HG03565 (cell line): ENCODE measurements around the gene IL34.
"Not testable (repeated sequence)": the region's sequence is repeated elsewhere in the genome, so short reads cannot be mapped to it uniquely, and the experiment has no call there.

Source experiments
- ATAC-seq: cut with Tn5 transposase; IDR thresholded peaks from one replicate; pipeline ENCODE4 v1.9.1; 2021; ENCODE audit warnings: mild to moderate bottlenecking, moderate library complexity; ENCODE audit not compliant: unreplicated experiment

IL34 gene

DNA sequence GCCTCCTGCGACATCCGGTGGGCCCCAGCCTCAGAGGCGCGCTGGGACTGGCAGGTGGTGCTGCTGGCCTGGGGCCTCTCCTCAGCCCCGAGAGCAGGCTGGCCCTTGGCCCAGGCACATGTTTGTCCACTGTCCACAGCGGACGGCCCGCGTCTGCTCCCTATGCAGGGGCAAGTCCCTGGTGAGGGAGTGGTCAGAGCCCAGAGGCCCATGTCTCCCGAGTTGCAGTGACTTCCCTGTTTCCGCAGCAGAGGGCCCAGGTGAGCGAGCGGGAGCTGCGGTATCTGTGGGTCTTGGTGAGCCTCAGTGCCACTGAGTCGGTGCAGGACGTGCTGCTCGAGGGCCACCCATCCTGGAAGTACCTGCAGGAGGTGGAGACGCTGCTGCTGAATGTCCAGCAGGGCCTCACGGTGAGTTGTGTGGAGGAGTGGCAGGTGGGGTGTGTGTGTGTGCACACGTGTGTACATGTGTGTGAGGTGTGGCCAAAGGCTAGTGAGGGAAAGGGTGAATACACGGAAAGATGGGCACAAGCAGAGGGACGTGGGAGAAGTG is 10.4 kb downstream of the IL34 start:
- ATAC-seq: no peak

DNA sequence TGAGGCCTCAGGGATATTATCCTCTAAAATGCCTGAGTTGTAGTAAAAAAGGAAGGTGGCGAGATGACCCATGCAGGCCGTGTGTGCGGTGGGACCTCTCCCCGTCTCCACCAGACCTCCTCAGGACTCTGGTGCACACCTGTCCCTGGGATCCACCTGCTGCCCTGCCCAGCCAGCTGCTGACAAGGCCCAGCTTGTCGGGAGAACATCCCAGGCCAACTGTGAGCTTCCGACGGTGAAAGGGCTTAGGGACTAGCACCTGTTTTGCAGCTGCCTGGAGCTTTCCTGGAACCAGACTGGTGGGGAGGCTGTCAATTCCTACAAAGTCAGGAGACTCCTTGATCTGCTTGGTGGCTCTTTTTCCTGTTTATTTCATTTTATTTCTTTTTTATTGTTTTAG is 11.6 kb downstream of the IL34 start:
- ATAC-seq: no peak

DNA sequence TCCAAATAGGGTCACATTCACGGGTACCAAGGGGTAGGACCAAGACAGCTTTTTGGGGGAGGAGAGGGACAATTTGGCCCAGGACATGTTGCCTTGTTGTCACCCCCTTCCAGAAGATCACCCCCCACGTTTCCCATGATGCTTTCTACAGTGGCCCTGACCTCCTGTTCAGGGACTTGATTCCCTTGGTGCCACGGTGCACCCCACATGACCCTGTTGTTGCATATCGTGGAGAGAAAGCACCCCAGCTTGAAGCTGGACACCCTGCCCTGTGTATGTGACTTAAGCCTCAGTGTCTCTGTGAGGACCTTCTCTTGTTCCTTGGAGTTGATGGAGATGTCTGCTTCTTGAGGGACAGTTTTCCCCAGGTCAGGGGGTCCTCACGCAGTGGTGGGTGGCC is 12.6 kb downstream of the IL34 start:
- ATAC-seq: no peak

DNA sequence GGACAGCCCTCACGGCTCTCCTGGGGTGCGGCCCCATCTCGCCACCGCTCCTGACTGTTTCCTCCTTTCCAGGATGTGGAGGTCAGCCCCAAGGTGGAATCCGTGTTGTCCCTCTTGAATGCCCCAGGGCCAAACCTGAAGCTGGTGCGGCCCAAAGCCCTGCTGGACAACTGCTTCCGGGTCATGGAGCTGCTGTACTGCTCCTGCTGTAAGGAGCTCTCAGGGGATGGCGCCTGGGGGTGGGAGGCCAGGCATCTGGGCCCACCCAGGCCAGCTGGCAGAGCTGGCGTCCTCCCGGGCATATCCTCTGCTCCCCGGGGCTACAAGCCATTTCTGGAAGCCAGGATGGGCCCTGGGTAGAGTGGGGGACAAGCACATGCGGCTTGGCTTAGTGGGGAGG is 13.2 kb downstream of the IL34 start:
- no peak for ATAC-seq

DNA sequence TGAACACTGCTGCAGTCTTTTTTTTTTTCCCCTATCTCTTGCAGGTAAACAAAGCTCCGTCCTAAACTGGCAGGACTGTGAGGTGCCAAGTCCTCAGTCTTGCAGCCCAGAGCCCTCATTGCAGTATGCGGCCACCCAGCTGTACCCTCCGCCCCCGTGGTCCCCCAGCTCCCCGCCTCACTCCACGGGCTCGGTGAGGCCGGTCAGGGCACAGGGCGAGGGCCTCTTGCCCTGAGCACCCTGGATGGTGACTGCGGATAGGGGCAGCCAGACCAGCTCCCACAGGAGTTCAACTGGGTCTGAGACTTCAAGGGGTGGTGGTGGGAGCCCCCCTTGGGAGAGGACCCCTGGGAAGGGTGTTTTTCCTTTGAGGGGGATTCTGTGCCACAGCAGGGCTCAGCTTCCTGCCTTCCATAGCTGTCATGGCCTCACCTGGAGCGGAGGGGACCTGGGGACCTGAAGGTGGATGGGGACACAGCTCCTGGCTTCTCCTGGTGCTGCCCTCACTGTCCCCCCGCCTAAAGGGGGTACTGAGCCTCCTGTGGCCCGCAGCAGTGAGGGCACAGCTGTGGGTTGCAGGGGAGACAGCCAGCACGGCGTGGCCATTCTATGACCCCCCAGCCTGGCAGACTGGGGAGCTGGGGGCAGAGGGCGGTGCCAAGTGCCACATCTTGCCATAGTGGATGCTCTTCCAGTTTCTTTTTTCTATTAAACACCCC is 13.8 kb downstream of the IL34 start:
- ATAC-seq: no peak

DNA sequence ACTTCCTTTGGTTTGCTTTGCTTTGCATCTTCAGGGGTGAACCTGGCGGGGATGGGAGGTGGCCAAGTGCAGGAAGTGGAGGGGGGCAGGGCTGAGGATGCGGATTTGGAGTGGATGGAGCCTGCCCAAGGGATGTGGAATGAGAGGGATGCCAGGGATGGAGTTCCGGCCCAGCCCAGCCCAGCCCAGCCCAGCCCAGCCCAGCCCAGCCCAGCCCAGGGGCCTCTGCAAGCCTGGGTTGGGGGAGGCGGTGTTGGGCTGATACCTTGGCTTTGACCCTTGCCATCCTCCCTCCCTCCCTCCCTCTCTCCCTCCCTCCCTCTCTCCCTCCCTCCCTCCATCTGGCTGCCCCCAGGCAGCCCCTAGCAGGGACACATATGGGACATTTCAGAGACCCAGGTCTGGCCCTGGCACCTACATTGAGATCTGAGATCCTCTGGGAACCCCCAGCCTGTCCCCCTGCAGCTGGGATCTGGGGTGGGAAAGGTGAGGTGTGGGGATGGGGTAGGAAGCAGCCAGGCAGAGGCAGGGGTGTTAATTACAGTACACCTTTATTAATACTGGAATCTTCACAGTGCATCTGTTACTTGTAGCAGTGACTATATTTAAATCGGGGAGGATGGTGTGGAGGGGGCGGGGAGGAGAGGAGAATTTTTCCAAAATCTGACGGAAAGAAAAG is 14.5 kb downstream of the IL34 start:
- ATAC-seq: no peak

DNA sequence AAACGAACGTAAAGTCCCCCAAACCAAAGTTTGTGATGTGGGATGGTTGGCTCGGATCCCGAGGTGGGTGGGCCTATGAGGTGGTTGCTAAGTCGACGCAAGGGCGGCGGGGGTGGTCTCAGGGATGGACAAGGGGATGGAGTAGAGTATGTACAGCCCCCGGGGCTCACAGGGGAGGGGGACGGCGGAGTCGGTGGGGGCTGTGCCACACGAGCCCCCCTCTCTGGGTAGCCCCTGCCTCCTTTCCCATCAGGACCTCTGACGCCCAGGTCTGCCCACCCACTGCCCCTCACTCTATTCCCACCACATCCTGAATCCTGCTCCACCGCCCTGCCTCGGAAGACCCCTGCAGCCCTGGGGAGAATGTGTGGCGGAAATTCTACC is 15.2 kb downstream of the IL34 start:
- ATAC-seq: no peak

DNA sequence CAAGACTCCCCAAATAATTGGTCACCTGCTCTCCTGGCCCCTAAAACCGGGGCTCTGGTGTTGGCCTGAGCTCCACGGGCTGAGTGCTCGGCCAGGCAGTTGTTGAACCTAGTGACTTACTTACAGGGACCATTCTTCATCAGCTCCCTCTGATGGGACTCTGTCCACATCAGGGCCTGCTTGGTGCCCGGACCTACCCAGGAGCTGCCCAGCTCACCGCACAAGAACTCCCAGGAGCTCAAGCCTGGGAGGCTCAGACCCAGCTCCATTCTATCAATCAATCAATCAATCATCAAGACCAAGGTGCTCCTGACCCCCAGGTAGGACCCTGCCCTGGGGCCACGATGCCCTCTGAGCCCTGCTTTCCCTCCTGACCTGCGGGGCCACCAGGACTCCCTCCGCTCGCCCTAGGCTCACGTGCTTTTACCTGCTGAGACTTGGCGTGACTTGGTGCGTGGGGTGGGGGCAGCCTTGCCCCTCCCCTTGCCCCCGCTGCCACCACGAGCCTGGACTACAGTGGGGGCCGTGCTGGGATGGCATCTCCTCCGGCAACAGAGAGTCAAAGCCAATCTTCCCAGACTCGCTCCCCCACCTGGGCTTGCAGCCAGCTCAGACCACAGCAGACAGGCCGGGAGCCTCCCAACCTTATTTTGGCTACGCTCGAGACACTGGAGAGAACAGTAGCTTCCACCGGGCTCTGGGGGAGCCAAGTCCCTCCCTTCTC is 15.7 kb downstream of the IL34 start:
- ATAC-seq: no peak

DNA sequence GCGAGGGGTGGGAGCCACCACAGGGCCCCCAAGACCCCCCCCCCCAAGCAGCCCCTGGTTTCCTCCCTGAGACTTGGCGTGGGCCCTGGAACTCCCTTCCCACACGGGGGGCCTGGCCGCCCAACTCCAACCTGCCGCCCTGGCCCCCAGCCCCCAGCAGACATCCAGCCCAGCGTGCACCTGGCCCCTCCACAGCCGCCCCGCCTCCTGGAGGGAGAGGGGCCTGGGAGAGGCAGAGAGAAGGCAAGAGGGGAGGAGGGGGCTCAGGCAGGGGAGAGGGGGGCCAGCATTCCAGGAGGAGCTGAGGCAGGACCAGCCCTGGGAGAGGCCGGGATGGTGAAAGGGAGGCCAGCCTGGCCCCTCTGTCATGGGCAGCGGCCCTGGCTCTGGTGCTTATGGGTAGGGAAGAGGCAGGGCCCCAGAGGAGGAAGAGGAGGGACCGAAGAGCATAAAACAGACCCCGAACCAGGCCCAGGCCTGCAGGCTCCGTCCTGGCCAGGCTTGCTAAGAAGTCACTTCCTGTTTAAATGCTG is 16.7 kb downstream of the IL34 start:
- ATAC-seq: no peak

DNA sequence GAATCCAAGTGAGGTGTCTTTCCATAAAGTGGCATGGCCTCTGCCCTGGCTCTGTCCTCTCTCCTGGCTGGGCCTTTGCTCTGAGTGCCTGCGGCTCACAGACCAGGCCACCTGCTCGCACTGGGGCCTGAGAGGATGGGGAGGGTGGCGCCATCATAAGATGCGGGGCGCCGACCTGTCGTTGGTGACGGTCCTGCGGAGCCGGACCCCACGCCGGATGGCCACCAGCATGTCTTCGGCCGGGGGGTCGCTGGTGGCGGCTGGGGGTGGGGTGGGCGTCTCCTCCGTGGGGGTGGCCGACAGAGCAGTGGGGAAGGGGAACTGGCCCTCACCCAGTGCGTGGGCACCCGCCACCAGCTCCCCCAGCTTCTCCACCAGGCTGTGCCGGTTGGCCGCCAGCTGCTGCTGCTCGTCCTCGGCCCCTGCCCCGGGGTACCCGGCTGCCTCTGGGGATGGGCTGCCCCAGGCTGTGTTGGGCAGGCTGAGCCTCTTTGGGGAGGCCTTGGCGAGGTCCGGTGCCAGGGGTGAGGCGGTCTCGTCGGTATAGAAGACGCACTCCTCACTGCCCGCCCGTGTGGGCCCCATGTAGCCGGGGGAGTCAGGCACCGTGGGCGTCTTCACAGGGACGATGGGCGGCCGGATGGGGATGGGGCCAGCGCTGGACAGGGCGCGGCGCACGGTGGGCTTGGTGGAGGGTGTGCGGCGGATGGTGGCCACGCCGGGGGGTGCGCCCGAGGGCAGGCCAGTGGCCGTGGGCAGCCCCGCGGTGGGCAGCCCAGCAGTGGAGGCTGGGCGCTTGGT is 17.4 kb downstream of the IL34 start:
- no peak for ATAC-seq

DNA sequence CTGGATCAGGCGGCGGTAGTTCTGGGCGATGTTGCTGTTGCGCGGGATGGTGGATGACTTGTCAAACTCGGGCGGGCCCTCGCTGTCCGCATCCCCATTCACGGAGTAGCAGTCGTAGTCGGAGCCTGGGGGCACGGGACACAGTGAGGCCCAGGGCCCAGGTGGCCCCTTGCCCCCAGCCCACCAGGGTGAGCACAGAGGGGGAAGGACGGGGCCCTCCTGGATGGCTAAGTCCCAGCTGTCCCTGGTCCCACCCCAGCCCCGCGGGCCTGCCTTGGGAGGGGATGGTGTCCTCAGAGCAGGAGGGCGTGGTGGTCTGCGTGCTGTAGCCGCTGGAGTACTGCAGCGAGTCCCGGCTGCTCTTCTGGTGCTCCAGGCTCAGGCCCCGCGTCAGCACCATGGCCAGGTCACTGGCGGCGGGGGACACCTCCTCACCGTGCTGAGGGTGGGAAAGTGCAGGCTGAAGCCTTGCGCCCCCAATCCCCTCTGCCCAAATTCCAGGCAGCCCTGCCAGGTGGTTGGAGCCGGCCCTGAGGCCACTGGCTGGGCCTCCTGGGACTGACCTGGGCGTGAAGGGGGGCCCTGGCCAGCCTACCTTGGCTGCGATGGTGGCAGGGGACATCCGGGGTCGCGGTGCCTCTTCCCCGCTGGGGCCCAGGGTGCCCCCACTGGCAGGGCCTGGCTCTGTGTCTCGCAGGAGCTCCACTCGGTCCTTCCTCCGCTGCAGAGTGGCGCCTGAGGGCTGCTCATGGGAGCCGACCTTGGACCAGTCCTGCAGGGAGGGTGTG is 18.2 kb downstream of the IL34 start:
- no peak for ATAC-seq

DNA sequence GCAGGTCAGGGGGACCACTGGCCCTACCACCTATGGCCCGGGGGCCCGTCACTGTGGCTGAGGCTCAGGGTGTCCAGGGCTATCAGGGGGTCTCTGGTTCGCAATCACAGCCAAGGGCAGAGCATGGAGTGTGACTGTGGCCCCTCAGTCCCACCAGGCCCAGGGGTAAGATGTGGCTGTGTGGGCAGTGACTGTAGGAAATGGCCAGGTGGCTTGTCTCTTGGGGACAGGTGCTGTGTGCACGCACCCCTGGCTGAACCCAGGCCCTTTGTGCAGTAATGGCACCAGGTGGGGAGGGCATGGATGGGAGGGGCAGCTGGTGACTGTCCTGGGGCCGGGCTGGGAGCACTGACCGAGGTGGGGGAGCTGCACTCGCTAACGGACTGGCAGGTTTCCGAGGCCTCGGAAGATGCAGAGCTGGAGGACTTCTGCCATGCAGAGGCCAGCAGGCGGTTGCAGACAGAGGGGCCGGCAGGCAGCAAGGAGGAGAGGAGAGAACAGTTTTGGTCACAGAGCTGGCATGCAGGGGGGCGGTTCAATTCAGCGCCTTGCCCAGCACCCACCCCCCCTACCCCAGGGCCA is 18.8 kb downstream of the IL34 start:
- ATAC-seq: no peak

DNA sequence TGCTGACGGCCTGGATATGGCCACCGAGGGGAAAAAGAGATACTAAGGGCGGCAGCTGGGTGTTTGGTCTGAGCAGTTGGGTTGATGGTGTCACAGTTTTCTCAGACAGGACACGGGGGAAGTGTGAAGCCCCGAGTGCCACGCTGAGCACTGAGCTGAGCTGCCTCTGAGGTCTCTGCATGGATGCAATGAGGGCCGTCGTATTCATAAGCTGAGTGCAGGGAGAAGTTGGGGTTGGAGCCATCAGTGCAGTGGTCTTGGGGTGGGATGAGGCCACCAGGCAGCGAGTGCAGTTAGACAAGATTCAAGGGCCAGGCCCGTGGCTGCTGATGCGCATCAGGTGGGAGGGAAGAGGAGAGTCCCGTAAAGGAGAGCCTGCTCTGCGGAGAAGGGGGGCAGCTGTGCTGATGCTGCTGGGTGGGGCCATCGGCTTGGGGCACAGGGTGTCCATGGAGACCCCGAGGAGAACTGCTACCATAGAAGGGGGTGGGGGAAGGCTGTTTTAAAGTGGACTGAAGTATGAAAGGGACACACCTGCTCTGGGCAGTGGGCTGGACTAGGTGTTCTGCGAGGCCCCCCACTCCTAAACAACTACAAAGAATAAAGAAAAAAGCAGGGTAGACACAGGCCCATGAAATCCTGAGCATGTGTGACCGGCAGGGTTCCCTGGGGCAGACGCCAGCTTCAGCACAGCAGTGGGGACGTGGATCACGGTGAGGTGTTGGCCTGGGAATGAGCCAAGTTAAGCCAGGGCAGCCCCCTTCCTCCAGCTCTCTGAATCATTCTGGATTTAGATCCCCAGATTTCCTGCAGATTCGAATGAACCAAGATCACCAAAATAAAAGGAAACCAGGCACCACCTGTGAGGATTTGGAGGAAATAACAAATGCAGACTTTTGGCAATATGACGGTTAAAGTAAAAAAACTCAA is 19.7 kb downstream of the IL34 start:
- ATAC-seq: no peak

DNA sequence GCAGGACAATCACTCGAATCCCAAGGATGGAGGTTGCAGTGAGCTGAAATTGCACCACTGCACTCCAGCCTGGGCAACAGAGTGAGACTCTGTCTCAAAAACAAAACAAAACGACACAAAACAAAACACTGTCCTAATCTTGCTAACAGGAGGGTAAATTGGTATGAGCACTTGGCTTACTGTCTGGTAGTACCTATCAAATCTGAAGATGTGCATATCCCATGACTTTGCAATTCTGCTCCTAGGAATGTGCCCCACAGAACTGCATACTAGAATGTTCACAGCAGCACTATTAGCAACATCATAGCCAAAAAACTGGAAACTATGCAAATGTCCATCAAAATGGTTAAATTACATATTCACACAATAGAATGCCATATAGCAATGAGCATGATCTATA is 23.8 kb downstream of the IL34 start:
- ATAC-seq: no peak

DNA sequence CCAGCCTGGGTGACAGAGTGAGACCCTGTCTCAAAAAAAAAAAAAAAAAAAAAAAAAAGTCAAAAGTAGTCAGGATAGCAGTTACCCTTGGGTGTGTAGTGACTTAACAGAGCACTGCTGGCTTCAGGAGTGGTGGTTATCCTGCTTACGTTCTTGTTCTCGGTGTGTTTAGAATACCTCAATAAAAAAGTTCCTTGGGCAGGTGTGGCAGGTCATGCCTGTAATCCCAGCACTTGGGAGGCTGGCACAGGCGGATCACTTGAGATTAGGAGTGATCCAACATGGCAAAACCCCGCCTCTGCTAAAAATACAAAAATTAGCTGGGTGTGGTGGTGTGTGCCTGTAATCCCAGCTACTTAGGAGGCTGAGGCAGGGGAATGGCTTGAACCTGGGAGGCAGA is 24.6 kb downstream of the IL34 start:
- not testable (repeated sequence) for ATAC-seq

DNA sequence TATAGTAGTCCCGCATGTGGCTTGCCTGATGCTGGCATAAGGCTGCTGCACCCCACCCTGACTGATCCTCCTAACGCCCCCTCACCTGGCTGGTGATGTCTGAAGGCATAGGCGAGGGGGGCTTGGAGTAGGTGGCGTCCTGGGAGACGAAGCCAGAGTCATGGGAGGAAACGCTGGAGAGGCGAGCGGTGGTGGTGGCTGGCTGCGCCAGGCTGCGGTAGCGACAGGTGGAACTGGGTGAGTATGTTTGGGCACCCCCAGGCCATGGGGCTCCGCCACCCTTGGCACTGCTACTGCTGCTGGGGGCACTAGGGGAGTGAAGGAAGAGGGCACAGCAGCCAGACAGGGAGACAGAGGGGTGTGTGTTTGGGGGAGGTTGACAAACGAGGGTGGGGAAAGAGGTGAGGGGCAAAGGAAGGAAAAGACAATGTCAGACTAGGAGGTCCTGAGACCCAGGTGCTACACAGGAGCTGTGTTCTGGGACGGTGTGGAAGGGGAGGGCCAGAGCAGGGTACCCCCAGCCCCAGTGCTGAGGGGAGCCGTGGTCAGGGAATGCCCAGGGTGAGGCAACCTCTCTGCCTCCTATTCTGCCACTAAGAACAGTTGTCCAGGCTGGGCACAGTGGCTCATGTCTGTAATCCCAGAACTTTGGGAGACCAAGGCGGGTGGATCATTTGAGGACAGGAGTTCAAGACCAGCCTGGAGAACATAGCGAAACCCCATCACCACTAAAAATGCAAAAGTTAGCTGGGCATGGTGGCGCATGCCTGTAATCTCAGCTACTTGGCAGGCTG is 28.1 kb downstream of the IL34 start:
- ATAC-seq: no peak

DNA sequence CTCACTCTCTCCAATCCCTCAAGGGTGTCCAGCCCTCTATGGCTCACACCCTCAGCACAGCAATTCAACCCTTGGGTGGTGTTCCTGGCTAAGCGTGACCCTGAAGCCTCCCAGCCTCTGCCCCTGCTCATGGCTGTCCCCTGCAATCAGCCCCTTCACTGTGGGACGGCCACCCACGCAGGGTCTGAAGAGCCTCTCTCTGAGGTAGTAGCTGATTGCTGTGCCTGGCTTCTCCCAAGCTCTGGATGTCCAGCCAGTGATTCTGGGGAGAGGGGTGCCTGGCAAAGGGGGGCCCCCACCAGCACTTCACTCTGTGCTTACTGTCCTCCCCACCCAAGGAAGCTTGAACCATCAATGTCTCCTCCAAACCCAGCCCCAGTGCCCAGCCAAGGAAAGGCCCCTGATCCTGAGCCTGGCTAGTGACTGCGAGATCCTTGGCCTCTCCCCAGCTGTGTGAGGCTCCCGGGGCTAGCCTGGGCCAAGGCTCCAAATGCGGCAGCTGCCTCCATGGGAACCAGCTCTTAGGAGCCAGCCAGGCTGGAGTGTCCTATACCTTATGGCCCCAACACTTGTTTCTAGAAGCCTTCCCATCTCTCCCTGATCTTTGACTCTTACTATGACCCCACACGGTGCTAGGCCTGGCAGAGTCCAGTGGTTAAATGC is 29.6 kb downstream of the IL34 start:
- ATAC-seq: no peak
